ENCODE results near the gene MYH15.

DNA sequence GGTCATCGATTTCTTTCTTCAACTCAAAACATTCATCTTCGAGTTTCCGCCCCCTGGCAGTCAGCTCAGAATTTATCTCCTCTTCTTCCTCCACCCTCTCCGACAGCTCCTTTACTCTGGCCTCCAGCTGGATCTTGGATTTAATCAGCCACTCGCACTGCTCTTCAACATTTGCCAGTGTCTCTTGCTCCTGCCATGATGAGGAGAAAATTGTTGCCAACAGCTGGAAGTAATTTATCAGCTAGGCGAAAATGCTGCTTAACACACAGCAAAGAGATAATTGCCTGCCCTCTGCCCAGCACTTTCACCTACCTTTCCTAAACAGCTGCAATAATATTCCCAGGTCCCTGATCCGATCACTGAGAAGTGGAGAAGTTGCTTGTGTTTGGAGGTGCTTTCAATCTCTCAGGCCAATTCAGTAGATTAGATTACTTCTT lies 69.3 kb downstream of the MYH15 start:
- TF ChIP-seq, protein P1, sequence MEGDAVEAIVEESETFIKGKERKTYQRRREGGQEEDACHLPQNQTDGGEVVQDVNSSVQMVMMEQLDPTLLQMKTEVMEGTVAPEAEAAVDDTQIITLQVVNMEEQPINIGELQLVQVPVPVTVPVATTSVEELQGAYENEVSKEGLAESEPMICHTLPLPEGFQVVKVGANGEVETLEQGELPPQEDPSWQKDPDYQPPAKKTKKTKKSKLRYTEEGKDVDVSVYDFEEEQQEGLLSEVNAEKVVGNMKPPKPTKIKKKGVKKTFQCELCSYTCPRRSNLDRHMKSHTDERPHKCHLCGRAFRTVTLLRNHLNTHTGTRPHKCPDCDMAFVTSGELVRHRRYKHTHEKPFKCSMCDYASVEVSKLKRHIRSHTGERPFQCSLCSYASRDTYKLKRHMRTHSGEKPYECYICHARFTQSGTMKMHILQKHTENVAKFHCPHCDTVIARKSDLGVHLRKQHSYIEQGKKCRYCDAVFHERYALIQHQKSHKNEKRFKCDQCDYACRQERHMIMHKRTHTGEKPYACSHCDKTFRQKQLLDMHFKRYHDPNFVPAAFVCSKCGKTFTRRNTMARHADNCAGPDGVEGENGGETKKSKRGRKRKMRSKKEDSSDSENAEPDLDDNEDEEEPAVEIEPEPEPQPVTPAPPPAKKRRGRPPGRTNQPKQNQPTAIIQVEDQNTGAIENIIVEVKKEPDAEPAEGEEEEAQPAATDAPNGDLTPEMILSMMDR (IDR thresholded peaks at IDR 0.05 in 2 of 3, conservative IDR thresholded peaks at IDR 0.05 in 1 of 3; ENCODE audit: control insufficient read depth in 2 of 3, extremely low read depth in 1 of 3, insufficient read depth in 1 of 3, low read depth in 3 of 3, low read length in 3 of 3): no peak
- TF ChIP-seq ZZZ3 (IDR thresholded peaks at IDR 0.05; ENCODE audit: control insufficient read depth, insufficient read length, low read depth) (no peak), KDM1A (IDR thresholded peaks at IDR 0.05; ENCODE audit: borderline replicate concordance) (no peak), STAT1 (conservative IDR thresholded peaks at IDR 0.05) (no peak), NFXL1 (IDR thresholded peaks at IDR 0.05; ENCODE audit: borderline replicate concordance) (no peak), EP300 (IDR thresholded peaks at IDR 0.05; ENCODE audit: borderline replicate concordance in 1 of 2, control insufficient read depth in 1 of 2, low read depth in 2 of 2, low read length in 2 of 2) (no peak), RAD21 (IDR thresholded peaks at IDR 0.05; ENCODE audit: insufficient read depth, low read depth, low read length) (no peak), RCOR1 (conservative IDR thresholded peaks at IDR 0.05; ENCODE audit: low read depth, low read length) (no peak), TARDBP (IDR thresholded peaks at IDR 0.05; ENCODE audit: borderline replicate concordance) (no peak)

All from GM12878 (cell line).